ENCODE data around the gene NES.

NES gene

DNA sequence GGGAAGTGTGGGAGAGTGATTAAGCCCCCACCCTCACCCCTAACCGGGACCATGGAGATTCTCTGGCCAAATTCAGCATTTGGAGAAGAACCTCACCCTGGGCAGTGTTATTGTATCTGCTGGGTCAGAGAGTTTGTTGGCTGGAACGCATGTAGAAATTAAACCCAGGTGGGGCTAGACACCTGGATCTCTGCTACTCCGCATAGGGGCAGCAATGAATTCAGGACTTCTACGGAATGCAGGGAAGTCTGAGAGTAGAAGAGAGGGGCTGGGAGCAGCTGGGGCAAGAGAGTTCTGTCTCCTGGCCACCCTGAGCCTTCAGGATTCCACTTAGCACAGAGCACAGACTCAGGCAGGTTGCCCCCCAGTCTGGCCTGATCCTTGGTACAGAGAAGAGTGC, 31.8 kb upstream of the NES start:
- H3K4me1 ChIP-seq, result peaks cover 5 to 78% (median 42%) of the 10 kb centered on the region in 4 donors
- H3K36me3 ChIP-seq, result no peaks in the 10 kb centered on the region
- H3K27me3 ChIP-seq, result peaks cover 0 to 4% of the 10 kb centered on the region in 2 donors
- H3K4me3 ChIP-seq, result no peak overlapping the region
- H3K9me3 ChIP-seq, result no peaks in the 10 kb centered on the region
- intact Hi-C loops (cut with DNase I; ENCODE audit: low total_unique reads), result no loop called here
- TF ChIP-seq, protein P1, sequence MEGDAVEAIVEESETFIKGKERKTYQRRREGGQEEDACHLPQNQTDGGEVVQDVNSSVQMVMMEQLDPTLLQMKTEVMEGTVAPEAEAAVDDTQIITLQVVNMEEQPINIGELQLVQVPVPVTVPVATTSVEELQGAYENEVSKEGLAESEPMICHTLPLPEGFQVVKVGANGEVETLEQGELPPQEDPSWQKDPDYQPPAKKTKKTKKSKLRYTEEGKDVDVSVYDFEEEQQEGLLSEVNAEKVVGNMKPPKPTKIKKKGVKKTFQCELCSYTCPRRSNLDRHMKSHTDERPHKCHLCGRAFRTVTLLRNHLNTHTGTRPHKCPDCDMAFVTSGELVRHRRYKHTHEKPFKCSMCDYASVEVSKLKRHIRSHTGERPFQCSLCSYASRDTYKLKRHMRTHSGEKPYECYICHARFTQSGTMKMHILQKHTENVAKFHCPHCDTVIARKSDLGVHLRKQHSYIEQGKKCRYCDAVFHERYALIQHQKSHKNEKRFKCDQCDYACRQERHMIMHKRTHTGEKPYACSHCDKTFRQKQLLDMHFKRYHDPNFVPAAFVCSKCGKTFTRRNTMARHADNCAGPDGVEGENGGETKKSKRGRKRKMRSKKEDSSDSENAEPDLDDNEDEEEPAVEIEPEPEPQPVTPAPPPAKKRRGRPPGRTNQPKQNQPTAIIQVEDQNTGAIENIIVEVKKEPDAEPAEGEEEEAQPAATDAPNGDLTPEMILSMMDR (IDR thresholded peaks at IDR 0.05), result no peak
- H3K27ac ChIP-seq, result peak overlapping the region; percentile 9 to 52
- no peak for DNase-seq

DNA sequence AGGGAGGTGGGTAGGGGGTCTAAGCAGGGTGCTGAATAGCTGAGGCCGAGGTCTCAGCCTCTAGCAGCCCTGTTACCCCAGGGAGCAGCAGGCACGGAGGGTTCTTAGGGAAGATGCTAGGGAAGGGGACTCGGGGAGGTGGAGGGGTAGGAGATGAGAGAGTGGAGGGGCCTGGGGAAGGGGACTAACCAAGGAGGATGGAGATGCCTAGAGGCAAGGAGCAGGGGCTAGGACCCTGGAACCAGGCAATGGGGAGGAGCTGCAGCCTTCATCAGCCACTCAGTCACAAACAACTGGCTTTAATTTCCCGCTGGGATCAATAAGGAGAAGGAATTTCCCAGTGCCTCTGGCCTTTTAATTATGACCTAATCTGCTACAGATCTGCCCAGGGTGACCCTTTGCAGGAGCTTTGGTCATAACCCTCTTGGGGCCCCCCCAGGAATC, 31.0 kb upstream of the NES start:
- DNase-seq, result no peak
- Histone ChIP-seq H3K27ac (peak overlapping the region in 1 of 2 donors; percentile 30), H3K36me3 (no peaks in the 10 kb centered on the region), H3K4me3 (no peak overlapping the region), H3K4me1 (peaks cover 5 to 78% (median 42%) of the 10 kb centered on the region in 4 donors), H3K9me3 (no peaks in the 10 kb centered on the region), H3K27me3 (peaks cover 0 to 12% of the 10 kb centered on the region in 2 donors)
- intact Hi-C loops (cut with DNase I; ENCODE audit: low total_unique reads), result no loop called here
- TF ChIP-seq, protein P1 (IDR thresholded peaks at IDR 0.05), result no peak

DNA sequence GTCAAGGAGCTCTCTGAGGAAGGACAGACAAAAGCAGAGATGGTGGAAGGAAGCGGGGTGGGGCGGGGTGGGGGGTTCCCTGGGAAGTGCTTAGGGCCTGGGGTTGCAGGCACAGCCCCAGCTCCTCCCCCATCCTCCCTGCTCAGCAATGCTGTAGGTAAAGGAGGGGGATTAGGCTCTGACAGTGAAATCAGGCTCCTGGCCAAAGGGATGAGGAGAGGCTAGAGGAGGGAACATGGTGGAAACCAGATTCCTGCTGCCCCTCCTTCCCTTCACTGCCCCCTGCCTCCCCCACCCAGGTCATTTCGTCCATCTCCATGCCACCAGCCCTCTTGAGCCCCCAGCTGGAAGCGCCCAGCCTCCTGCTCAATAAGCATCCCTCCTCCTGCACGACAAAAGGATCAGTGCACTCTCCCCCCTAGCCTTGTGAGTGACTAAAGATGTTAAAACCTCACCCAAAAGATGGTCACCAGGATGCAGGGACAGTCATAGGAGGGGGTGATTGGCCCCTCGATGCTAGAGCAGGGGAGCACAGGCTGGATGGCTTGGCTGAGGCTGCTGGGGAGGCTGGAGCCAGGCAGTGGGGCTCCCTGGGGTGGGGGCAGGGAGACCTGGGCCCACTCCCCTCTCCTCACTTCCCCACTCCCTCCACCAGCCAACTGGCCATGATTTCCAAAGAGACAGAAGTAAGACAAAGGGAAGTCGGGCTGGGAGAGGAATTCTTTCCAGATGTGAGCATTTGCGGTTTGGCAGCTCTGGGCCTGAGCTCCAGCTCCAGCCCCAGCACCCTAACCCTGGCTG, 30.4 kb upstream of the NES start:
- H3K36me3 ChIP-seq, result no peaks in the 10 kb centered on the region
- peaks cover 0 to 14% of the 10 kb centered on the region in 2 donors for H3K27me3 ChIP-seq
- H3K27ac ChIP-seq, result peak overlapping the region; percentile 76 to 77
- intact Hi-C loops (cut with DNase I; ENCODE audit: low total_unique reads), result no loop called here
- no peaks in the 10 kb centered on the region for H3K9me3 ChIP-seq
- peaks cover 5 to 77% (median 42%) of the 10 kb centered on the region in 4 donors for H3K4me1 ChIP-seq
- H3K4me3 ChIP-seq, result no peak overlapping the region
- TF ChIP-seq, protein P1 (IDR thresholded peaks at IDR 0.05), result no peak
- no peak for DNase-seq

DNA sequence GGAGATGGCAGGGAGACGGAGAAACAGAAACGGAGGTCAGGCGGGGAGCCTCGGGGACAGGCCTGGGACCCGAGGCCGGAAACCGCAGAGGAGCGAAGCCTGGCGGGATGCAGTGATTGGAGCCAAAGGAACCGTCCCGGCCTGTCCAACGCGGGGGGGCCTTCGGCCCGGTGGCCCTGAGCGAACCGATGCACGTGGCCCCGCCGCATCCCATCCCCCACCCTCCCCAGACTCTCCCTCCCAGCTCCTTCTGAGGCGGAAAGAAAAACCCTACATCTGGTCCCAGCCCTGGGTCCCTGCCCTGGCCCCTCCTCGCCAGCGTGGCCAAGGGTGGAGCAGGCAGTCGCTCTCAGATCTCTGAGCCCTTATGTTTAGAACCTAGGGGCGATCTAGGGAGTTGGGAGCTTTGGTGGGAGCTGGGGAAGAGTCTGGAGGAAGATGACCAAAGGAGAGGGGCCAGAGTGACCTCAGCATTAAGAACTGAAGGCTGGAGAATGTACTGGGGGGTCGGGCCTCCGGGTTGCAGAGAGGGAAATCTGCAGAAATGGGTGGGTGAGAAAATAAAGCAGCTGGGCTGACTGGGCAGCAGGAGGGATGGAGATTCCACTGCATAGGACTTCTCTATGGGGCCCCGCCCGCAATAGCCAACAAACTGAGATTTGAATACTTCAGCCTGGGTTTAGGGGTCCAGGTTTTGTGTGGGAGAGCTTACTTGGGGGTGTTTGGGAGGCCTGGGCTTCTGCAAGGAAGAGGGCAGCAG, 29.6 kb upstream of the NES start:
- peak overlapping the region; percentile 76 to 77 for H3K27ac ChIP-seq

DNA sequence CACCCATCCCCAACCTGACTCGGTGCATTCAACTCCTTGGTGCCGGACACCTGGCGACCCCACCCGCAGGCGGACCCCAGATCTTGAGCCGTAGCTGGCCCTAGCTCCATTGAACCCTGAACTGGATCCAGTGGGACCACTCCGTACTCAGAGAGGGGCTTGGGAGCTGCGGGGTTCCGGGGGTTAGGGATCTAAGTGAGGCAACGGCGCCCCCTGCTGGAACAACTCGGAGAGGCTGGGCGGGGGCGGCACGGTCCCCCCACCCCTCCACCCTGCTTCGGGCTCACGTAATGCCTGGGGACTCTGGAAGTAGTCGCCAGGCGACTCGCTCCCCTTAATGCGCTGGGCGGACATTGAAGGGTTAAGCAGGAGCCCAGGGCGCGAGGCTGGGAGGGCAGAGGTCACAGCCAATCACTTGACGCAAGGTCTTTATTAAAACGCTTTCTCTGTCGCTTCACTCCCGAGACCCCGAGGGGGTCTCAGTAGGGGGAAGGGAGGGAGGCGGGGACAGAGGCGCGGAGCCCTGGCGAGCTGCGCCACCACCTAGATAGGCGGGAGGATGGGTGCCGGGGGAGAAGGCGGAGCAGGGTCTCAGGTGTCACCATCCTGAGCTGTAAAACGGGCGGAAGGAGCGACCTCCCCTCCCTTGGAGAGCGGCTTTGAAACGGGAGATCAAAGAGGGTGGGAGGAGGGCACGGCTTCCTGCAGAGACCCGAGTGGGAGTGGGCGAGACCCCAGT, 28.9 kb upstream of the NES start:
- Histone ChIP-seq H3K4me3 (peak overlapping the region; percentile 42 to 56), H3K27me3 (peaks cover 0 to 18% of the 10 kb centered on the region in 2 donors), H3K4me1 (peaks cover 5 to 69% (median 42%) of the 10 kb centered on the region in 4 donors), H3K27ac (peak overlapping the region; percentile 76 to 77), H3K36me3 (no peaks in the 10 kb centered on the region), H3K9me3 (no peaks in the 10 kb centered on the region)
- intact Hi-C loops (cut with DNase I; ENCODE audit: low total_unique reads), result no loop called here
- TF ChIP-seq, protein P1 (IDR thresholded peaks at IDR 0.05), result peak; percentile 61 to 78
- peak in 1 of 2 donors; percentile 74 for DNase-seq

More for the DNA sequence above, 29.6 kb upstream of the NES start:
- Histone ChIP-seq H3K9me3 (no peaks in the 10 kb centered on the region), H3K27me3 (peaks cover 0 to 14% of the 10 kb centered on the region in 2 donors), H3K4me1 (peaks cover 5 to 69% (median 42%) of the 10 kb centered on the region in 4 donors), H3K4me3 (peak overlapping the region; percentile 42 to 56), H3K36me3 (no peaks in the 10 kb centered on the region)
- TF ChIP-seq, protein P1 (IDR thresholded peaks at IDR 0.05), result no peak
- intact Hi-C loops (cut with DNase I; ENCODE audit: low total_unique reads), result no loop called here
- DNase-seq, result peak; percentile 57 to 89
